ENCODE results near the gene ADORA2A. TPM values are rescaled to one million over a fixed set of nuclear protein-coding genes. Genes with fewer than 3 reads are reported as not detected.

Gene ADORA2A
- total and polyA plus RNA-seq, 10 of the 15 experiments (the other 5 are each of a cell fraction or from before 2014, with no cell fraction given): 0.69 to 31.2 (median 18.3) TPM

GRCh38 chr22:24411256-24412004 is 16.0 kb upstream of the ADORA2A start:
- TF ChIP-seq NFYB (IDR thresholded peaks at IDR 0.05; ENCODE audit: insufficient read depth, low read depth, low read length): no peak
- no peak for TF ChIP-seq RELA (IDR thresholded peaks at IDR 0.05; ENCODE audit: borderline replicate concordance, partially characterized antibody)
- TF ChIP-seq KDM1A (IDR thresholded peaks at IDR 0.05; ENCODE audit: borderline replicate concordance): no peak
- no peak for TF ChIP-seq NFYA (IDR thresholded peaks at IDR 0.05; ENCODE audit: borderline replicate concordance, low read depth, low read length)
- no peak for TF ChIP-seq CBX5 (IDR thresholded peaks at IDR 0.05; ENCODE audit: low read depth)
- no peak for TF ChIP-seq CBX3 (IDR thresholded peaks at IDR 0.05; ENCODE audit: borderline replicate concordance, low read depth)
- TF ChIP-seq STAT1 (conservative IDR thresholded peaks at IDR 0.05): no peak
- TF ChIP-seq SMARCA5 (IDR thresholded peaks at IDR 0.05): no peak
- no peak for TF ChIP-seq BMI1 (IDR thresholded peaks at IDR 0.05; ENCODE audit: borderline replicate concordance)
- no peak for TF ChIP-seq MTA3 (IDR thresholded peaks at IDR 0.05; ENCODE audit: borderline replicate concordance, low read length)
- TF ChIP-seq TARDBP (IDR thresholded peaks at IDR 0.05; ENCODE audit: borderline replicate concordance): no peak
- TF ChIP-seq BCL3 (IDR thresholded peaks at IDR 0.05; ENCODE audit: borderline replicate concordance, insufficient read depth, low read depth, low read length, poor library complexity, severe bottlenecking): no peak
- TF ChIP-seq NBN (IDR thresholded peaks at IDR 0.05): no peak
- TF ChIP-seq SP1 (IDR thresholded peaks at IDR 0.05; ENCODE audit: low read depth, low read length): no peak
- intact Hi-C loops (cut with micrococcal nuclease; ENCODE audit: unreplicated experiment): no loop called here
- POLR2A ChIA-PET: no interaction called here
- WGBS (ENCODE audit: insufficient coverage, insufficient replicate concordance, low lambda C conversion rate, missing lambda C conversion rate): 96% methylated on average over 10 of the region's 10 CpGs
- Histone ChIP-seq H3K4me1 (ENCODE audit: control insufficient read depth, insufficient read depth, low read length) (peaks cover 10% of the 10 kb centered on the region), H2AFZ (ENCODE audit: control insufficient read depth, low read depth, low read length) (no peak overlapping the region), H3K27ac (ENCODE audit: control insufficient read depth, insufficient read depth) (no peak overlapping the region), H3K4me3 (no peak overlapping the region), H3K27me3 (replicated peaks in 1 of 2; ENCODE audit: control insufficient read depth in 2 of 2, insufficient read depth in 2 of 2, low read length in 1 of 2) (no peaks in the 10 kb centered on the region), H3K36me3 (ENCODE audit: control insufficient read depth in 2 of 2, insufficient read depth in 2 of 2, low read length in 1 of 2) (peaks cover 4 to 16% of the 10 kb centered on the region in 2 experiments), H3K79me2 (ENCODE audit: control insufficient read depth, insufficient read depth, low read length) (no peaks in the 10 kb centered on the region), H3K9me3 (replicated peaks; ENCODE audit: control insufficient read depth, insufficient read depth, low read length) (no peaks in the 10 kb centered on the region), H4K20me1 (ENCODE audit: control insufficient read depth, insufficient read depth) (no peaks in the 10 kb centered on the region), H3K9ac (ENCODE audit: control insufficient read depth, insufficient read depth, low read length) (no peak overlapping the region), H3K4me2 (ENCODE audit: control insufficient read depth, insufficient read depth) (no peak overlapping the region)
- CTCF ChIA-PET: interaction anchor here (0.7 to 1.1 kb wide), 2 partner anchors 9 to 144 kb away, joined by 3 read pairs; partner anchors contain the start of gene GUCD1
- in situ Hi-C loops (cut with MboI): no loop called here
- ATAC-seq: no peak
- SMC1A ChIA-PET (ENCODE audit: uncharacterized antibody, unreplicated experiment): interaction anchor here (0.8 kb wide), 1 partner anchor 79 kb away, joined by 3 read pairs; no protein-coding TSS in a partner anchor
- no peak for DNase-seq (ENCODE audit: low read depth, low spot score)
- RAD21 ChIA-PET (ENCODE audit: unreplicated experiment): no interaction called here
- no TSS peak for BruUV-seq (replicated peaks)
- no peak for FAIRE-seq
